Measurements from ENCODE around the gene ZDHHC4.

GRCh38 chr7:6608081-6608480 is 30.8 kb downstream of the ZDHHC4 start:
- TF ChIP-seq EZH2 (IDR thresholded peaks at IDR 0.05; ENCODE audit: borderline replicate concordance, low read depth, low read length, severe bottlenecking), result no peak
- TF ChIP-seq CTCF (IDR thresholded peaks at IDR 0.05; ENCODE audit: extremely low read depth in 1 of 2, insufficient read depth in 1 of 2, low read depth in 1 of 2, low read length in 2 of 2), result no peak
- TF ChIP-seq POLR2A (IDR thresholded peaks at IDR 0.05; ENCODE audit: low read depth, low read length), result no peak

Data from endothelial cell of umbilical vein (primary cell).